ENCODE results near the gene HAPLN2.

- TF ChIP-seq TAF1 (IDR thresholded peaks at IDR 0.05; ENCODE audit: low read depth, low read length) (no peak), CTCF (IDR thresholded peaks at IDR 0.05; ENCODE audit: control extremely low read depth in 1 of 3, insufficient read depth in 1 of 3, low read depth in 1 of 3, low read length in 3 of 3) (no peak), CBX5 (IDR thresholded peaks at IDR 0.05; ENCODE audit: low read depth, low read length) (no peak), ASH2L (IDR thresholded peaks at IDR 0.05; ENCODE audit: low read length) (no peak), KDM1A (IDR thresholded peaks at IDR 0.05; ENCODE audit: borderline replicate concordance, low read length) (no peak), POLR2AphosphoS5 (IDR thresholded peaks at IDR 0.05; ENCODE audit: low read depth, low read length) (no peak), EZH2 (IDR thresholded peaks at IDR 0.05; ENCODE audit: low read depth, low read length, severe bottlenecking) (no peak), HDAC2 (IDR thresholded peaks at IDR 0.05; ENCODE audit: borderline replicate concordance in 1 of 2, low read depth in 2 of 2, low read length in 2 of 2) (no peak), ATF3 (IDR thresholded peaks at IDR 0.05; ENCODE audit: insufficient read depth, low read depth, low read length) (no peak), EP300 (IDR thresholded peaks at IDR 0.05; ENCODE audit: borderline replicate concordance in 1 of 2, low read depth in 2 of 2, low read length in 2 of 2) (no peak), CHD2 (IDR thresholded peaks at IDR 0.05; ENCODE audit: low read length) (no peak), RNF2 (IDR thresholded peaks at IDR 0.05; ENCODE audit: borderline replicate concordance, low read depth, low read length, missing control alignments, poor library complexity, severe bottlenecking) (no peak), BRCA1 (IDR thresholded peaks at IDR 0.05; ENCODE audit: low read depth, low read length) (no peak)
- TF ChIP-seq, protein P1, sequence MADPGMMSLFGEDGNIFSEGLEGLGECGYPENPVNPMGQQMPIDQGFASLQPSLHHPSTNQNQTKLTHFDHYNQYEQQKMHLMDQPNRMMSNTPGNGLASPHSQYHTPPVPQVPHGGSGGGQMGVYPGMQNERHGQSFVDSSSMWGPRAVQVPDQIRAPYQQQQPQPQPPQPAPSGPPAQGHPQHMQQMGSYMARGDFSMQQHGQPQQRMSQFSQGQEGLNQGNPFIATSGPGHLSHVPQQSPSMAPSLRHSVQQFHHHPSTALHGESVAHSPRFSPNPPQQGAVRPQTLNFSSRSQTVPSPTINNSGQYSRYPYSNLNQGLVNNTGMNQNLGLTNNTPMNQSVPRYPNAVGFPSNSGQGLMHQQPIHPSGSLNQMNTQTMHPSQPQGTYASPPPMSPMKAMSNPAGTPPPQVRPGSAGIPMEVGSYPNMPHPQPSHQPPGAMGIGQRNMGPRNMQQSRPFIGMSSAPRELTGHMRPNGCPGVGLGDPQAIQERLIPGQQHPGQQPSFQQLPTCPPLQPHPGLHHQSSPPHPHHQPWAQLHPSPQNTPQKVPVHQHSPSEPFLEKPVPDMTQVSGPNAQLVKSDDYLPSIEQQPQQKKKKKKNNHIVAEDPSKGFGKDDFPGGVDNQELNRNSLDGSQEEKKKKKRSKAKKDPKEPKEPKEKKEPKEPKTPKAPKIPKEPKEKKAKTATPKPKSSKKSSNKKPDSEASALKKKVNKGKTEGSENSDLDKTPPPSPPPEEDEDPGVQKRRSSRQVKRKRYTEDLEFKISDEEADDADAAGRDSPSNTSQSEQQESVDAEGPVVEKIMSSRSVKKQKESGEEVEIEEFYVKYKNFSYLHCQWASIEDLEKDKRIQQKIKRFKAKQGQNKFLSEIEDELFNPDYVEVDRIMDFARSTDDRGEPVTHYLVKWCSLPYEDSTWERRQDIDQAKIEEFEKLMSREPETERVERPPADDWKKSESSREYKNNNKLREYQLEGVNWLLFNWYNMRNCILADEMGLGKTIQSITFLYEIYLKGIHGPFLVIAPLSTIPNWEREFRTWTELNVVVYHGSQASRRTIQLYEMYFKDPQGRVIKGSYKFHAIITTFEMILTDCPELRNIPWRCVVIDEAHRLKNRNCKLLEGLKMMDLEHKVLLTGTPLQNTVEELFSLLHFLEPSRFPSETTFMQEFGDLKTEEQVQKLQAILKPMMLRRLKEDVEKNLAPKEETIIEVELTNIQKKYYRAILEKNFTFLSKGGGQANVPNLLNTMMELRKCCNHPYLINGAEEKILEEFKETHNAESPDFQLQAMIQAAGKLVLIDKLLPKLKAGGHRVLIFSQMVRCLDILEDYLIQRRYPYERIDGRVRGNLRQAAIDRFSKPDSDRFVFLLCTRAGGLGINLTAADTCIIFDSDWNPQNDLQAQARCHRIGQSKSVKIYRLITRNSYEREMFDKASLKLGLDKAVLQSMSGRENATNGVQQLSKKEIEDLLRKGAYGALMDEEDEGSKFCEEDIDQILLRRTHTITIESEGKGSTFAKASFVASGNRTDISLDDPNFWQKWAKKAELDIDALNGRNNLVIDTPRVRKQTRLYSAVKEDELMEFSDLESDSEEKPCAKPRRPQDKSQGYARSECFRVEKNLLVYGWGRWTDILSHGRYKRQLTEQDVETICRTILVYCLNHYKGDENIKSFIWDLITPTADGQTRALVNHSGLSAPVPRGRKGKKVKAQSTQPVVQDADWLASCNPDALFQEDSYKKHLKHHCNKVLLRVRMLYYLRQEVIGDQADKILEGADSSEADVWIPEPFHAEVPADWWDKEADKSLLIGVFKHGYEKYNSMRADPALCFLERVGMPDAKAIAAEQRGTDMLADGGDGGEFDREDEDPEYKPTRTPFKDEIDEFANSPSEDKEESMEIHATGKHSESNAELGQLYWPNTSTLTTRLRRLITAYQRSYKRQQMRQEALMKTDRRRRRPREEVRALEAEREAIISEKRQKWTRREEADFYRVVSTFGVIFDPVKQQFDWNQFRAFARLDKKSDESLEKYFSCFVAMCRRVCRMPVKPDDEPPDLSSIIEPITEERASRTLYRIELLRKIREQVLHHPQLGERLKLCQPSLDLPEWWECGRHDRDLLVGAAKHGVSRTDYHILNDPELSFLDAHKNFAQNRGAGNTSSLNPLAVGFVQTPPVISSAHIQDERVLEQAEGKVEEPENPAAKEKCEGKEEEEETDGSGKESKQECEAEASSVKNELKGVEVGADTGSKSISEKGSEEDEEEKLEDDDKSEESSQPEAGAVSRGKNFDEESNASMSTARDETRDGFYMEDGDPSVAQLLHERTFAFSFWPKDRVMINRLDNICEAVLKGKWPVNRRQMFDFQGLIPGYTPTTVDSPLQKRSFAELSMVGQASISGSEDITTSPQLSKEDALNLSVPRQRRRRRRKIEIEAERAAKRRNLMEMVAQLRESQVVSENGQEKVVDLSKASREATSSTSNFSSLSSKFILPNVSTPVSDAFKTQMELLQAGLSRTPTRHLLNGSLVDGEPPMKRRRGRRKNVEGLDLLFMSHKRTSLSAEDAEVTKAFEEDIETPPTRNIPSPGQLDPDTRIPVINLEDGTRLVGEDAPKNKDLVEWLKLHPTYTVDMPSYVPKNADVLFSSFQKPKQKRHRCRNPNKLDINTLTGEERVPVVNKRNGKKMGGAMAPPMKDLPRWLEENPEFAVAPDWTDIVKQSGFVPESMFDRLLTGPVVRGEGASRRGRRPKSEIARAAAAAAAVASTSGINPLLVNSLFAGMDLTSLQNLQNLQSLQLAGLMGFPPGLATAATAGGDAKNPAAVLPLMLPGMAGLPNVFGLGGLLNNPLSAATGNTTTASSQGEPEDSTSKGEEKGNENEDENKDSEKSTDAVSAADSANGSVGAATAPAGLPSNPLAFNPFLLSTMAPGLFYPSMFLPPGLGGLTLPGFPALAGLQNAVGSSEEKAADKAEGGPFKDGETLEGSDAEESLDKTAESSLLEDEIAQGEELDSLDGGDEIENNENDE (IDR thresholded peaks at IDR 0.05; ENCODE audit: insufficient replicate concordance, low read length): no peak
Observed at GRCh38 chr1:156666862-156667609, 47.8 kb downstream of the HAPLN2 start.

All from H1 (cell line).